SKM-1 treated with dmso at 0.1 percent for 144 hours (cell line): ENCODE measurements around the gene CFD.
"Not testable (repeated sequence)": the region's sequence is repeated elsewhere in the genome, so short reads cannot be mapped to it uniquely, and the experiment has no call there.

Experiments used
- DNase-seq: peaks from one replicate; lab custom pipeline; 2025; ENCODE audit not compliant: unreplicated experiment; lab: John Stamatoyannopoulos, UW

The CFD gene

DNA sequence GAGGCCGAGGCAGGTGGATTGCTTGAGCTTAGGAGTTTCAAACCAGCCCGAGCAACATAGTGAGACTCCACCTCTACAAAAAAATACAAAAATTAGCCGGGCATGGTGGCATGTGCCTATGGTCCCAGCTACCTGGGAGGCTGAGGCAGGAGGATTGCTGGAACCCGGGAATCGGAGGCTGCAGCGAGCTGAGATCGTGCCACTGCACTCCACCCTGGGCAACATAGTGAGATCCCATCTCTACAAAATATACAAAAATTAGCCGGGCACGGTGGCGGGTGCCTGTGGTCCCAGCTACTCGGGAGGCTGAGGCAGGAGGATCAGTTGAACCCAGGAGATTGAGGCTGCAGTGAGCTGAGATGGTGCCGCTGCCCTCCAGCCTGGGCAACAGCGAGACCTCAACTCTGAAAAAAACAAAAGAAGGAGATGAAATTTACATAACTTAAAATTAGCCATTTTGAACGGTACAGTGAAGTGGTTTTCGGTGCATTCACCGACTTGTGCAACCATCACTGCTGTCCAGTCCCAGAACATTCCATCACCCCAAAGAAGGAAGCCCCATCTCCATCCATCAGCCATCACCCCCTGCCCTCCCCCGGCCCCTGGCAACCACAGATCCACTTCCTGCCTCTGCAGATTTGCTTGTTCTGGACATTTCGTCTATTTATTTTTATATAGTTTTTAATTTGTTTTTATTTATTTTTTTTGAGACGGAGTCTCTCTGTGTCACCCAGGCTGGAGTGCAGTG is 33.4 kb upstream of the CFD start:
- DNase-seq = peak; percentile 52

DNA sequence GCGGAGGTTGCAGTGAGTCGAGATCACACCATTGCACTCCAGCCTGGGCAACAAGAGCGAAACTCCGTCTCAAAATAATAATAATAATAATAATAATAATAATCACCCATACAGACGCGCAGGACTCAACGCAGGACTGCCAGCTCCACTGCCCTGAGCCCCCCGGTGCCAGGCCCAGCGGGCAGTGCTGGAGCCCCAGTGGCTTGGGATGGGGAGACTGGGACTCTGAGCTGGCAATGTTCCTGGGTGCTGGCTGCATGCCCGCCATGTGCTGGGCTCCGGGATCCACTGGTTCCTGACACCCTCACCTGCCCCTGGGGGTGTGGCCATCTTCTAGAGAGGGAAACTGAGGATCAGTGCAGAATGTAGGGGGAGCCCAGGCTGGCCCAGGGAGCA is 32.2 kb upstream of the CFD start:
- no peak for DNase-seq

DNA sequence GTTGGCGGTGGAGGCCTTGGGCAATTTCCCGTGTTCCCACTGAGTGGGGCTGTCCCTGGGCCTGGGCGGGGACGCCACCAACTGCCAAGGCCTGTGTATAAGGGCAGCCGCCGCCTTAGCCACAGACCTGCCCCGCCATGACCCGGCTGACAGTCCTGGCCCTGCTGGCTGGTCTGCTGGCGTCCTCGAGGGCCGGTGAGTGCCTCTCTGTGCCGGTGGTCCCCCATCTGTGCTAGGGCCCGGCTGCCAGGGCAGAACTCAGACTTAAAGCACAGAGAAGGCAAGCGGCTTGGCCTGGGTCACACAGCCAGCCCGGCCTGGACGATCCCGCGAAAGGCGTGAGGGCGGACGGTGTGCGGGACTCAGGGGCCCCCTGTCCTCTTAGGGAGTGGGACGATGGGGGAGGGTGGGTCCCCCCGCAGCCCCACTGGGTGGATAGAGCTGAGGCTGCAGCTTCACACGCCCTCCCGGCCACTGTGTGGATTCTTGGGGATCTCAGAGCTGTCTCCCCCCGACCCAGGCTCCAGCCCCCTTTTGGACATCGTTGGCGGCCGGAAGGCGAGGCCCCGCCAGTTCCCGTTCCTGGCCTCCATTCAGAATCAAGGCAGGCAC is 31.6 kb upstream of the CFD start, which contains the start of gene AZU1:
Gene AZU1 (plus strand): TSS at position 128 of the 612 bp plus-strand sequence. CDS start 10 bp downstream, at position 138.
- DNase-seq = peak; percentile 71

DNA sequence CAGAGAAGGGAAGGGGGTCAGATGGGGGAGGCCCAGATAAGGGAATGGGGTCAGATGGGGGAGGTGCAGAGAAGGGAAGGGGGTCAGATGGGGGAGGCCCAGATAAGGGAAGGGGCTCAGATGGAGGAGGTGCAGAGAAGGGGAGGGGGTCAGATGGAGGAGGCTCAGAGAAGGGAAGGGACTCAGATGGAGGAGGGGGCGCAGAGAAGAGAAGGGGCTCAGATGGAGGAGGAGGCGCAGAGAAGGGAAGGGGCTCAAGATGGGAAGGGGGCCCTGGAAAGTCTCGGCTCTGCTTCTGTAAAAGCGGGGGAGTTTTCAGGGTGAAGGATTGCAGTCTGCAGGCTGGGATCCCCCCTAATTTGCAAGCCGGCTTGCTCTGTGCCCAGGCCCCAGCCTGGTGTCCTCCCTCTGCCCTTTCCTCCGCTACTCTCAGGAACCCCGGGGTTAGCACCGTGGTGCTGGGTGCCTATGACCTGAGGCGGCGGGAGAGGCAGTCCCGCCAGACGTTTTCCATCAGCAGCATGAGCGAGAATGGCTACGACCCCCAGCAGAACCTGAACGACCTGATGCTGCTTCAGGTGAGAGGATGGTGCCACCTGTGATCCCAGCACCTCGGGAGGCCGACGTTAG is 30.2 kb upstream of the CFD start:
- no peak for DNase-seq

DNA sequence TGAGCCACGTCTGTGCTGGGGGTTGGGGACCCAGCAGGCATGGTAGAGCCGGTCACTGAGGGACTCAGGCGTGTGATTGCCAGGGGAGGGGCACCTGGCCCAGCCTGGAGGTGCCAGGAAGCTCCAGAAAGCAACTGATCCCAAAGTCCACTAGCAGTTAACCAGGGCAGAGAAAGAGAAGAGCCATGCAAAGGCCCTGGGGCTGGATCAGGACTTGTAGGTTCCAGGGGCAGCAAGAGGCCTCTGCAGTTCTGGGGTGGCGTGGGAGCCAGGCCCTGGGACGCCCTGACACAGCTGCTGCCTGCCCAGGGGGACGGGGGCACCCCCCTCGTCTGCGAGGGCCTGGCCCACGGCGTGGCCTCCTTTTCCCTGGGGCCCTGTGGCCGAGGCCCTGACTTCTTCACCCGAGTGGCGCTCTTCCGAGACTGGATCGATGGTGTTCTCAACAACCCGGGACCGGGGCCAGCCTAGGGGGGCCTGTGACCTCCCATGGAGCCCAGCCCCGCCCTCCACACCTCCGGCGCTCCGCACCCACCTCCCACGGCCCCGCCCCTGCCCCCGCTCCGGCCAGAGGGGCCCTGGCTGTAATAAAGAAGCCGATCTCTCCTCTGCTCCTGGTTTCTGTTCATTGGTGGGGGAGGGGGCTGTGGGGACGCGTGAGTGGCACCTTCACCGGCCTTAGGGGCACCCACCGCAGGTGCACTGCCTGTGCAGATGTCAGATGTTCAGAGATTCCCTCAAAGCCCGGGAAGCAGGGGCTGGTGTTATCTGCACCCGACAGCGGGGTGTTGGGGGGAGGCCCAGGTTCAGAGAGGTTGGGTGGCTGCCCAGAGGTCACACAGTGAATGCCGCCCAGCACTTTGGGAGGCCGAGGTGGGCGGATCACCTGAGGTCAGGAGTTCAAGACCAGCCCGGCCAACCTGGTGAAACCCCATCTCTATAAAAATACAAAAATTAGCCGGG is 27.8 kb upstream of the CFD start:
- no peak for DNase-seq

DNA sequence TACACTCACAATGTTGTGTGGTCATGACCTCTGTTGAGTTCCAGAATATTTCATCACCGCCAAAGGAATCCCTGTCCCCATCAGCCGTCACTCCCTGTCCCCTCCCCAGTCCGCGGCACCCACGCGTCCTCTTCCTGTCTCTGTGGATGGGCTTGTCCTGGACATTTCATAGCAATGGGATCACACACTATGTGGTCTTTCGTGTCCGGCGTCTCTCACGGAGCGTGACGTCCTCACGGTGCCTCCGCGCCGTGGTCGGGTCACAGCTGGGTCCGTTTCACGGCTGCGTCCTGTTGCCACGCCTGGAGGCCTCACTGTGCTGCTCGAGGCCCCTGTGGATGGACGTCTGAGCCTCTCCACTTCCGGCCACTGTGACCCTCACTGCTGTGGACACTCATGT is 25.2 kb upstream of the CFD start:
- no peak for DNase-seq

DNA sequence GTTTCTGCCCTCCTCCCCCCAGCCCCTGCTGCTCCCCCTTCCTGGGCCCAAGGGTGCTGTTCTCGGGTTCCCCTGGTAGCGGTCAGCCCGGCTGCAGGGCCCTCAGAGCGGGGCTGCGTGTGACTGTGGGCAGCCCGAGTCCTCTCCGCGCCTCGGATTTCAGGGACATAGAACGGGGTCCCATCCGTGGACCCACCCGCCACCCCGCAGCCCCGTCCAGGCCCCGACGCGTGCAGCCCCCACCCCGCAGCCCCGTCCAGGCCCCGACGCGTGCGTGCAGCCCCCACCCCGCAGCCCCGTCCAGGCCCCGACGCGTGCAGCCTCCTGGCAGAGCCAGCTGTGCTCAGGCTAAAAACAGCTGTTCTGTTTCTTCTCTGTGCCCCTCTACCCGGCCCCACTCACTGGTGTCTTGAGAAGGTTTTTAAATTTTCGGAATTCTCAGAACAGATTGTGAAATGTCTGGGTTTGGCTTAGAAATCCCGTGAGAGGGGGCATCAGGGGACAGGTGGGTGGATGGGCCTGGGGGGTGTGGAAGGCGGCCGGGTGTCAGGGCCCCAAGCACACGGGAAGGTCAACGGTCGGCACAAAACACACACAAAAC is 24.2 kb upstream of the CFD start:
- no peak for DNase-seq

DNA sequence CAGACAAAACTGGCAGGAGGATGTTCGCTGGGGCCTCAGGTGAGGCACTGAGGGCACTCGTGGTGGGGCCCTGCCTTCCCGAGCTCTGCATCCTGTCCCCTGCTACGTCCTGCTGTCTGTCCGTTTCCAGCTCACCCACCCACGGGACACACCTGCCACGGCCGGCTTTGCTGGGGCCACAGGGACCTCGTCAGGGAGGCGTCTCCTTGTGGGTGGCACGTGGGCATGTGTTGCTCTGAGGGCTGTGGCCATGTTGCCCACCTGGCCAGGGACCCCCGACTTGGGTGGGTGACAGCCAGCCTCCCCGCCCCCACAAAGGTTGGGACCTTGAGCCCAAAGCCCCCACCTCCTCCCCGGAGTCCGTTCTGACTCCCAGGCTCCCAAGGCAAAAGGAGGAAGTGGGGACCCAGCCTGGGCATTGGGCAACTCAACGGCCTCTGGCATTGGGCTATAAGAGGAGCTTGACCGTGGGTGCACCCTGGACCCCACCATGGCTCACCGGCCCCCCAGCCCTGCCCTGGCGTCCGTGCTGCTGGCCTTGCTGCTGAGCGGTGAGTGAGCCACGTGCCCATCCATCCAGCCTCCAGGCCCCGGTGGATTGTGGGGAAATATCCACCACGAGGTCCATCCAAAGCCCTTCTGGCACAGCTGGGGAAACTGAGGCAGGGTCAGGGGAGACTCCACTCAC is 18.8 kb upstream of the CFD start, which contains the start of gene PRTN3:
Gene PRTN3 (plus strand): TSS at position 481 of the 688 bp plus-strand sequence. CDS start 10 bp downstream, at position 491.
- peak; percentile 82 for DNase-seq

DNA sequence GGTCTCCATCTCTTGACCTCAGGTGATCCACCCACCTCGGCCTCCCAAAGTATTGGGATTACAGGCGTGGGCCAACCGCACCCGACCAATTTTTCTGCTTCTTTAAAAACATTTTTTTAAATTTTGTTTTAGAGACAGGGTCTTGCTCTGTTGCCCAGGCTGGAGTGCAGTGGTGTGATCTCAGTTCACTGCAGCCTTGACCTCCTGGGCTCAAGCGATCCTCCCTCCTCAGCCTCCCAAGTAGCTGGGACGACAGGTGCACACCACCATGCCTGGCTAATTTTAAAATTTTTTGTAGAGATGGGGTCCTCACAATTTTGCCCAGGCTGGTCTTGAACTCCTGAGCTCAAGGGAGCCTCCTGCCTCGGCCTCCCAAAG is 16.7 kb upstream of the CFD start:
- not testable (repeated sequence) for DNase-seq

DNA sequence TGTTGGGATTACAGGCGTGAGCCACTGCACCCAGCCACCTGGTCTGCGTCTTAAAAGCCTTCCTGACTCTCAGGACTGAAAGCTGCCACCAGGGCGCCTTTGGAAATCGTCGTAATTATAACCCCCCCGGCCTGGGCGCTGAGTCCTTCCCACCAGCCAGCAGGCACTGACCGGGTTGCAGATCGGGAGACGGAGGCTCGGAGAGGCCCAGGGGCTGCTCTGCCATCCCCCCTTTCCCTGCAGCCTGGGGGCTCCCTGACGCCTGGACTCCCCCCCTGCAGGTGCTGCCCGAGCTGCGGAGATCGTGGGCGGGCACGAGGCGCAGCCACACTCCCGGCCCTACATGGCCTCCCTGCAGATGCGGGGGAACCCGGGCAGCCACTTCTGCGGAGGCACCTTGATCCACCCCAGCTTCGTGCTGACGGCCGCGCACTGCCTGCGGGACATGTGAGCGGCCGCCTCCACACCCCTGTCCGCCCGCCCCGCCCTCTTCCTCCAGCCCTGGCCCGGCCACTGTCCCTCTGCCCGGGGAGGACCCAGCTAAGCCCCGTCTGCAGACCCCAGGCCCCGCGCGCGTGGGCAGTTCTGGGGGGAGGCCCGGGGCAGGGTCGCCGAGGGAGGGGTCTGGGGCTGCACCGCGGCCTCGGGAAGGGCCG is 16.2 kb upstream of the CFD start:
- no peak for DNase-seq

DNA sequence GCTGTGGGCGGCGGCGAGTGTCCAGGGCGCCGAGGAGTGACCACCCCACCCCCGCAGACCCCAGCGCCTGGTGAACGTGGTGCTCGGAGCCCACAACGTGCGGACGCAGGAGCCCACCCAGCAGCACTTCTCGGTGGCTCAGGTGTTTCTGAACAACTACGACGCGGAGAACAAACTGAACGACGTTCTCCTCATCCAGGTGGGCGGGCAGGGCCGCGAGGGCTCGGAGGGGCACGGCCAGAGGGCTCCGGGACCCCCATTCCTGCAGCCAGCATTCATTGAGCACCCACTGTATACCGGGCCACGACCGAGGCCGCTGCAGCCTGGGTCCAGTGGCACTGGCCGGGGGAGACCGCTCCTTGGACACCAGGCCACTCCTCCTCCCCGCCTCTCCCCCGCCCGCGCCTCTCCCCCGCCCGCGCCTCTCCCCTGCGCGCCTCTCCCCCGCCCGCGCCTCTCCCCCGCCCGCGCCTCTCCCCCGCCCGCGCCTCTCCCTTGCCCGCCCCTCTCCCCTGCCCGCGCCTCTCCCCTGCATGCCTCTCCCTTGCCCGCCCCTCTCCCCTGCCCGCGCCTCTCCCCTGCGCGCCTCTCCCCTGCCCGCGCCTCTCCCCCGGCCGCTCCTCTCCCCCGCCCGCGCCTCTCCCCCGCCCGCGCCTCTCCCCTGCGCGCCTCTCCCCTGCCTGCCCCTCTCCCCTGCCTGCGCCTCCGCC is 15.5 kb upstream of the CFD start:
- peak; percentile 63 for DNase-seq

DNA sequence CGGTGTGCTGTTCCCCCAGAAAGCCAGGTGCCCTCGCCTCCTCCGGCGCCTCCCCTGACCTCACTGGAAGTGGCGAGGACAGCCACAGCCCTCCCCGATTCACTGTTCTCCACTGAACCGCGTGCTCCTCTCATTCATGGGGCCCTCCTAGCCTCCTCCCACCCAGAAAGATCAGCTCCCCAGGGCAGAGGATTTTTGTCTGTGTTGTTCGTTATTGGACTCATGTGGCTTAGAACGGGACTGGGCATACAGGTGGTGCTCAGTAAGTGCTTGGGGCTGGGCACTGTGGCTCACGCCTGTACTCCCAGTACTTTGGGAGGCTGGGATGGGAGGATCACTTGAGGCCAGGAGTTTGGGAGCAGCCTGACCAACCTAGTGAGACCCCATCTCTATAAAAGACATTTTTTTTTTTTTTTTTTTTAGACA is 14.9 kb upstream of the CFD start:
- DNase-seq = peak; percentile 63

DNA sequence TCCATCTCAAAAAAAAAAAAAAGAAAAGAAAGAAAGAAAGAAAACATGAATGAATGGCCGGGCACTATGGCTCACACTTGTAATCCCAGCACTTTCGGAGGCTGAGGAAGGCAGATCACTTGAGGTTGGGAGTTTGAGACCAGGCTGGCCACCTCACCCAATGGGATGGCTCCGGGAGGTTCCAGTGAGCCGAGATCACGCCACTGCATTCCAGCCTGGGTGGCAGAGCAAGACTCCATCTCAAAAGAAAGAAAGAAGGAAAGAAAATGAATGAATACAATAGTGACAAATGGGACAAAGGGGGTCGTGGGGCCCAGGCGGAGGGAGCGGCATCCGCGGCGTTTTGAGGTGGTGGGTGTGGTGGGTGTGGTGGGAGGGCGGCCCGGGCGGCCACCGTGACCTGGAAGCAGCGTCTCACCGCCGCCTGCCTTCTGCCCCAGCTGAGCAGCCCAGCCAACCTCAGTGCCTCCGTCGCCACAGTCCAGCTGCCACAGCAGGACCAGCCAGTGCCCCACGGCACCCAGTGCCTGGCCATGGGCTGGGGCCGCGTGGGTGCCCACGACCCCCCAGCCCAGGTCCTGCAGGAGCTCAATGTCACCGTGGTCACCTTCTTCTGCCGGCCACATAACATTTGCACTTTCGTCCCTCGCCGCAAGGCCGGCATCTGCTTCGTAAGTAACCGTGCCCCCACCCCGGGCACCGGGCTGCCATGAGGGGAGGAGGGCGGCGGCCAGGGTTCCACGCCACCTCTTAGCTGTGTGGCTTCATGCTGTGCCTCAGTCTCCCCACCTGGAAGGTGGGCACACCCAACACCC is 13.6 kb upstream of the CFD start:
- DNase-seq = no peak

DNA sequence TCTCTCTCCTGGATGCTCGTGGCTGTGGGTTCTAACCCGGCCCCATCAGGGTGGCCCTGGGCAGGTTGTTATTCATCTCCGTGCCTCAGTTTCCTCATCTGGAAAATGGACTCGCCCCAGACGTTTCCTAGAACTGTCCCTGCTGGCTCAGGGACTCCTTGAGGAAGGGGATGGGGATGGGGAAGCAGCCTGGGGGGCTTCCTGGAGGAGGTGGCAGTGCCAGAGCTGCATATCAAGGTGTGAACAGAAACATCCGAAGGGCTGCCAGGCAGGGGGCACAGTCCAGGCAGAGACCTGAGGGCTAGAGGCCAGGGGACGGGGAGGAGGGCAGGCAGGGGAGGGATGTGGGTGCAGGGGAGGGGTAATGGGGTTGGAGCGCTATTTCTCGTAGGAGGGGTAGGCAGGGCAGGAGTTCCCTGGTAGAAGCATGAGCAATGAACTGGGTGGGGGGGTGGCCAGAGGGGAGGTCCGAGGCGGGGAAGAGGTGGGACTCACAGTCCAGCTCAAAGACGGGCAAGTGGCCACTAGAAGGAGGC is 11.0 kb upstream of the CFD start:
- DNase-seq = peak; percentile 69

DNA sequence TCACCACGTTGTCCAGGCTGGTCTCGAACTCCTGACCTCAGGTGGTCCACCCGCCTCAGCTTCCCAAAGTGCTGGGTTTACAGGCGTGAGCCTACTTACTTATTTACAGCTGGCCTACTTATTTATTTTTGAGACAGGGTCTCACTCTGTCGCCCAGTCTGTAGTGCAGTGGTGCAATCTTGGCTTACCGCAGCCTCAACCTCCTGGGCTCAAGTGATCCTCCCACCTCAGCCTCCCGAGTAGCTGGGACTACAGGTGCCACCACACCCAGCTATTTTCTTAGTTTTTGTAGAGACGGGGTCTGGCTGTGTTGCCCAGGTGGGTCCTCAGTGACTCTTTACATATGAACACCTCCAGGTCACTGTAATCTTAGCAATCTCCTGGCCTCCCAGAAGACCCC is 10.3 kb upstream of the CFD start:
- not testable (repeated sequence) for DNase-seq

DNA sequence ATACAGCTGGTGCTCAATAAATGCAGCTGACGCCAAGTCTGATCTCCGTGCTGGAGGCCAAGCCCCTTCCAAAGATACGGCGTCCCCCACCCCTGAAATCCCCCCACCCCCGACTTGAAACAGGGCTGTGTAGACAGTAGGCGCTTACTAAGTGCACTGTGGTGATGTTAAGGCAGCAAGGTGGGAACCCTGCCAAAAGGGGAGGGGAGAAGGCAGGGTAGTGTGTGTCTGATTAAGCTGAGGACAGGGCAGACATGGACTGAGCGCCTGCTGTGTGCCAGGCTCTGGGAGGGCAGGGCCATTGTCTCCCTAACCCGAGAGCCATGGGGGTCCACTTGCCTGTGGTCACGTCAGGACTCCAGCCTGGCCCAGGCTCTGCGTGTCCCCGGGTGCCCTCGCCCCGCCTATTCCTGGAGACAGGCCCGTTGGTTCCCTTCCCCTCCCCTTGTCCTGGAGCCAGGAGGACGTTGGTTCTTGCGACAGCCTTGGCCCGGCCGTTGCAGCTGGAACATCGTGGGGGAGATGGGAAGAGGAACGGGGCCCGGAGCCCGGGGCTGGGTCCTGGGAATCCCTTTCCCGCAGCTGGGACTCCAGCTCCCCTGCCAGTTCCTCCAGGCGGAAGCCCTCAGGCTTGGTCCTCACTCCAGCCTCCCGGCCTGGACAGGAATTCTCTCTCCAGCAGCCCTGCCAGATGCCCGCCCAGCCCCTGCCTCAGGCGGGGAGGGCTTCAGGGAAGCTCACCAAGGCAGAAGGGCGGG is 9.1 kb upstream of the CFD start:
- DNase-seq = peak; percentile 65

DNA sequence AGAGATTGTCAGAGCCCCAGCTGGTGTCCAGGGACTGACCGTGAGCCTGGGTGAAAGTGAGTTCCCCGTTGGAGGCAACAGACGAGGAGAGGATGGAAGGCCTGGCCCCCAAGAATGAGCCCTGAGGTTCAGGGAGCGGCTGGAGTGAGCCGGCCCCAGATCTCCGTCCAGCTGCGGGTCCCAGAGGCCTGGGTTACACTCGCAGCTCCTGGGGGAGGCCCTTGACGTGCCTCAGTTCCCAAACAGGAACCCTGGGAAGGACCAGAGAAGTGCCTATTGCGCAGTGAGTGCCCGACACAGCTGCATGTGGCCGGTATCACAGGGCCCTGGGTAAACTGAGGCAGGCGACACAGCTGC is 8.5 kb upstream of the CFD start:
- no peak for DNase-seq
